Stimulated activated CD4-positive, alpha-beta T cell treated with anti-CD3 and anti-CD28 coated beads, Interleukin-15, amount 100 ng/mL, for 24 hours (primary cell): ENCODE data around the gene QSER1.
A peak's percentile ranks its signal among the peaks of the same experiment; 100 is the strongest.
"Not testable (repeated sequence)": the region's sequence is repeated elsewhere in the genome, so short reads cannot be mapped to it uniquely, and the experiment has no call there.

Source experiments
- DNase-seq: peaks from one replicate; pipeline ENCODE4 v3.0.0-alpha.2; 2020

QSER1 gene

GRCh38 chr11:32892355-32893092, at the start of gene QSER1:
TSS of gene QSER1 (plus strand) at chr11:32892811. CDS start at chr11:32893126, 315 bp downstream.
- peak; percentile 80 for DNase-seq

- DNase-seq: no peak
Observed at GRCh38 chr11:32843544-32843943, 49.1 kb upstream of the QSER1 start.

DNA sequence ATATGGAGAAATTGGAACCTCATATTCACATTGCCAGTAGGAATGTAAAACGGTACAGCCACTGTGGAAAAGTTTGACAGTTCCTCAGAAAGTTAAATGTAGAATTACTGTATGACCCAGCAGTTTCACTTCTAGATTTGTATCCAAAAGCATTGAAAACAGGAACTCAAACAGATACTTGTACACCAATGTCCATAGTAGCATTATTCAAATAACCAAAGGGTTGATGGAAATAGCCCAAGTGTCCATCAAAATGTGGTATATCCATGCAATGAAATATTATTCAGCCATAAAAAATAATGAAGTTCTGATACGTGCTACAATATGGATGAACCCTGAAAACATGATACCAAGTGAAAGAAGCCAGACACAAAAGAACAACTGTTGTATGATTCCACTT, 45.1 kb upstream of the QSER1 start:
- DNase-seq: no peak

GRCh38 chr11:32849761-32850160, 42.9 kb upstream of the QSER1 start:
- DNase-seq: no peak

- DNase-seq: no peak
Observed at GRCh38 chr11:32851251-32851650, 41.4 kb upstream of the QSER1 start.

DNA sequence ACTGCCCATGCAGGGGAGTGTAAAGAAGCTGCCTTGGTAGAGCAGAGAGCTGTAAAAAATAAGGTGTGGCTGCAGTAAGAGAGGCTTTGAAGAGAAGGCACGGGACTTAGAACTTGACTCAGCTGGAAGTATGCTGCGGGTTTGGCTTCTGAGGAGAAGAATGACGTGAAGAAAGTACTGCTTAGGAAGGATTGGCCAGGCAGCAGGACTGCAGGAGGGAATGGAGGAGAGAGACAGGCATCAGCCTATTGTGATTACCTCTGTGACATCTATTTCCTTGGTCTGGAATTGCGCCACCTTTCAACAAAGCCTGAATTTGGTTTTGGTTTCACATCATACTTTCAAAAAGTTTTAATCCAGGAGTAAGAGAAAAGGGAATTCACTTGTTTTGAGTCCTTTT, 40.4 kb upstream of the QSER1 start:
- DNase-seq: no peak

DNA sequence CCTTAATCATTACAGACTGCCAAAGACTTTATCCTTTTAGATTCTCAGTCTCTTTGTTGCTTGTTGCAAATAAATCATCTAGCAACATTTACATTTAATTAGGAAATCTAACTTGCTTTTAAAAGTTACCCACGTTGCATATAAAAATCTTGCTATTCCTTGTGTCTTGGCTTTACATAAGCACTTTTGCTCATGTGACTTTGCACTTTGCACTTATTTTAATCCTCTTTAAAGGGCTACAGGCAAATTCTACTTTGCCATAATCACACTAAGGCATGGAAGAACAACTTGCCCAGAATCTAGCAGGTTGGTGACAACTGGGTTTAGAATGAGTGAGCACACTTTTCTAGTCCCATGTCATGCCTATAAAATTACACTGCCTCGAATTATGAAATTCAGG, 37.0 kb upstream of the QSER1 start:
- DNase-seq: no peak

GRCh38 chr11:32858731-32859130, 33.9 kb upstream of the QSER1 start:
- no peak for DNase-seq

DNA sequence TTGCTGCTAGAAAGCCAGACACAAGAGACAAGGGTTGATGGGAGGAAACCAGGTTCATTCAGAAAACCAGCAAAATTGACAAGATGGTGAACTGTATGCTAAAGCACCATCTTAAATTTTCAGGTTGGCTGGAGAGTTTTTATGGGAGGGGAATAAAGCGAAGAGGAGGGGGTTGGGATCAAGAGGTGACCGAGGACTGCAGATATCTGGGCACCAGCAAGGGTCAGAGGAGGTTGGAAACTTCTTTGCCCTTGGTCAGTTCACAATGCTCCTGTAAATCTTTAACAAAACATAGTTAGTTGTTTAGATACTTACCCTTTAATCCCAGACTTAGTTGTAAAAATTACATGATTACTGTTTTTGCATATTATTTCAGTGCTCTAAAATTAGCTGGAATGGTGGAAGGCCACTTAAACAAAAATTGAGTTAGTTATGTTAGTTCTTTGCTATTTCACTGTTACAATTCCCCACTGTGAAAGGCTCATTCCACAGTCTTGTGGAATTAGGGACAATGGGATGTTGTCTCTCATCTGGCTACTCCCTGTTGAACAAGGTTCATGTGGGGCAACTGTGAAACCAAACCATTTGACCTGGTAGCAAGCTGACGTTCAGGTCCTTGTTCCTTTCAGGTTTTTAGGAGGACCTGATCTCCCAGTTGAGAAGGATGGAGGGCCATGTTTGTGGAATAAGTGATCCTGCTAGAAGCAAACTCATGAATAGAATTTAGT, 30.6 kb upstream of the QSER1 start:
- DNase-seq: no peak

GRCh38 chr11:32864555-32864954, 28.1 kb upstream of the QSER1 start:
- no peak for DNase-seq

DNA sequence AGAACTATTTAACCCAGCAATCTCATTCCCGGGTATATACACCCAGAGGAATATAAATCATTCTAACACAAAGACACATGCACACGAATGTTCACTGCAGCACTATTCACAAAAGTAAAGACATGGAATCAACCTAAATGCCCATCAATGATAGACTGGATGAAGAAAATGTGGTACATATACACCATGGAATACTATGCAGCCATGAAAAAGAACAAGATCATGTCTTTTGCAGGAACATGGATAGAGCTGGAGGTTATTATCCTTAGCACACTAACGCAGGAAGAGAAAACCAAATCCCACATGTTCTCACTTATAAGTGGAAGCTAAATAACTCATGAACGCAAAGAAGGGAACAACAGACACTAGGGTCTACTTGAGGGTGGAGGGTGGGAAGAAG, 23.9 kb upstream of the QSER1 start:
- not testable (repeated sequence) for DNase-seq

- peak; percentile 41 for DNase-seq
Observed at GRCh38 chr11:32870676-32871075, 21.9 kb upstream of the QSER1 start.

- no peak for DNase-seq
Observed at GRCh38 chr11:32874132-32874531, 18.5 kb upstream of the QSER1 start.

DNA sequence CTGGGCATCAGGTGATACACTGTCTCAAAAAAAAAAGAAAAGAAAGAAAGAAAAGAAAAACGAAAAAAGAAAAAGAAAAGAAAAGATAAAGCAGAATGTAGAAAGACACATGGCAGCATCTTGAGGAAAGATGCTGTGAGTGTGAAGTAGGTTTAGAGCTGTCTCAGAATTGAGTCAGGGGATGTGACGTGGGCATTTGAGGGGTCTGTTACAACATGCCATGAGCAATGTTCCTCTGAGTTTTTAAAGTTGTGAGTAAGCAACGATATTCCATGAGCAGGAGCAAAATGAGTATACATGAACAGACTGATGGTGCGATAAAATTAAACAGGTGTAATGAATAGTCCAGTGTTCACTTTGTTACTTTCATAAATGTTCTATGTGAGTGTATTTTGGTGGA, 11.3 kb upstream of the QSER1 start:
- no peak for DNase-seq

- DNase-seq: no peak
Observed at GRCh38 chr11:32883421-32883820, 9.2 kb upstream of the QSER1 start.

- no peak for DNase-seq
Observed at GRCh38 chr11:32884023-32884422, 8.6 kb upstream of the QSER1 start.

- DNase-seq: no peak
Observed at GRCh38 chr11:32884770-32885384, 7.7 kb upstream of the QSER1 start.

DNA sequence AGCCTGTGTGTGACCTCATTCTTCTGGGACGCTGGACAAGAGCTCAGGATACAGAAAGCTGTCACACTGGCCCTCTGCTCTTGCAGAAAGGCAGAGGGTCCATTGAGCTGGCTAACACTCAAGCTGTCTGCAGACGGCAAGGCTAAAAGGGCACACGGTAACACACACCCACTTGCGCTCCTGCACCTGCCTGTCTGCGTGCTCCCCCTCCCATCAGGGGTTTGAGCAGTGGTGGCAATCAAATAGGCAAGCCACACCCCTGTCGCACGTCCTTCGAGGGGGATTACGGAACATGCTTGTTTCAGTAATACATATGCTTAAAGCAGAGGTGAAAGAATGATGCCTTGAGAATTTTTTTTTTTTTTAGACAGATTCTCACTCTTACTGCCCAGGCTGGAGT, 7.1 kb upstream of the QSER1 start:
- DNase-seq: no peak

GRCh38 chr11:32886180-32886579, 6.4 kb upstream of the QSER1 start:
- no peak for DNase-seq

- not testable (repeated sequence) for DNase-seq
Observed at GRCh38 chr11:32887707-32888383, 4.8 kb upstream of the QSER1 start.

DNA sequence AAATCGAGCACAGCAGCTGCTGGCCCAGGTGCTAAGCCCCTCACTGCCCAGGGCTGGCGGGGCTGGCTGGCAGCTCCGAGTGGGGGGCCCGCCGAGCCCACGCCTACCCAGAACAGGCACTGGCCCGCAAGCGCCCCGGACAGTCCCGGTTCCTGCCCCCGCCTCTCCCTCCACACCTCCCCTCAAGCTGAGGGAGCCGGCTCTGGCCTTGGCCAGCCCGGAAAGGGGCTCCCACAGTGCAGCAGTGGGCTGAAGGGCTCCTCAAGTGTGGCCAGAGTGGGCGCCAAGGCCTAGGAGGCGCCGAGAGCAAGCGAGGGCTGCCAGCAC, 4.3 kb upstream of the QSER1 start:
- not testable (repeated sequence) for DNase-seq

DNA sequence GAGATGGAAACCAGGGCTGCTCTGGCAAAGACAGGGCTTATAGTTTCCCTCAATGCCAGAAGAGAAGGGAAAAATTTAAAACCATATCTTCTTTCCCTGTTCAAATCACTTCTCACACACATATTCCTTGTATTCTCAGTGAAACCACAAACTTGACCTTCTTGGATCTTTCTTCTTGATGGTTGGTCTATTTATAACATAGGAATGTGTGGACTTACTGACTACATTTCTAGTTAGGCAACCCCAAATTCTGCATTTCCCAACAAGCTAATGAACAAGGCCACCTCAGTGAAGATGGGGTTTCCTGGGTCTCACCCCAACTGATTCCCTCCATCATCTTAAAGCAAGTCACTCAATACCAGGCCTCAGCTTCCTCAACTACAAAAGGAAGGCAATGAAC, 3.8 kb upstream of the QSER1 start:
- DNase-seq: no peak

DNA sequence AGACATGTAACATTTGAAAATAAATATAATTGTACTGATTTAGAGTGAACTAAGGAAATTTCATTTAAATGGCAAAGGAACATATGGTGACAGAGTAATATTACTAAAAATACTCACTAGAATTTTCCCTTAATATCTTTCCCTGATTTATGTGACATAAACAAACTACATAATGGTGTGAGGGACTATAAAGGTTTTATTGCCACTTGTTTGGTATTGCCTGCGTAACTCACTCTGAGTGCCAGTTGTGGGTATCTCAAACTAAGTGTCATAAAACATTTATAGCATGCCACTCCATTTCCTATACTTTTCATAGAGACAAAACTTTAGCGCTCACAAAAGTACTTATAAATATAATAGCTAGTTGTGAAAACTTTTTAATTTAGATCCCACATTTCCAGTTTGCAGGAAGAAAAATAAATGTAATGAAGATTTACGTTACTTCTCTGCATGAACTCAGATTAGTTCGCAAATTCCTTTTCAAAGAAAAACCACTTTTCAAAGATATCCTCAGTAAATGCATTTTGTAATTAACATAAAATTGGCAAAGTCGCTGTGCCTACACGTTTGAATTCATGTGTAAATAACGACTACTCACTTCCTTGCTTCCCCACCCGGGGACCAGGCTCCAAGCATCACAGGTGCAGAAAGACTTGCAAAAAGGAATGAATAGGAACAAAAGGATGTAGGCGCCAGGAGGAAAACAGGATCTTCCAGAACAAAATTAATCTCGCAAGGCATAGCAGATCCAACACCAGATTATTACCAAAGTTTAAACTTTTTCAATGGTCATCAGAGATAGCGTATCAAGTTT, 1.6 kb upstream of the QSER1 start:
- DNase-seq: no peak
